Stimulated activated CD4-positive, alpha-beta T cell treated with anti-CD3 and anti-CD28 coated beads, Interleukin-1b, Interleukin-23, amount 100 ng/mL, for 48 hours (primary cell): ENCODE results near the gene ILRUN.
A peak's percentile ranks its signal among the peaks of the same experiment; 100 is the strongest.
"Not testable (repeated sequence)": the region's sequence is repeated elsewhere in the genome, so short reads cannot be mapped to it uniquely, and the experiment has no call there.

Experiments
- DNase-seq: peaks from one replicate; pipeline ENCODE4 v3.0.0-alpha.2; 2020

The ILRUN gene

DNA sequence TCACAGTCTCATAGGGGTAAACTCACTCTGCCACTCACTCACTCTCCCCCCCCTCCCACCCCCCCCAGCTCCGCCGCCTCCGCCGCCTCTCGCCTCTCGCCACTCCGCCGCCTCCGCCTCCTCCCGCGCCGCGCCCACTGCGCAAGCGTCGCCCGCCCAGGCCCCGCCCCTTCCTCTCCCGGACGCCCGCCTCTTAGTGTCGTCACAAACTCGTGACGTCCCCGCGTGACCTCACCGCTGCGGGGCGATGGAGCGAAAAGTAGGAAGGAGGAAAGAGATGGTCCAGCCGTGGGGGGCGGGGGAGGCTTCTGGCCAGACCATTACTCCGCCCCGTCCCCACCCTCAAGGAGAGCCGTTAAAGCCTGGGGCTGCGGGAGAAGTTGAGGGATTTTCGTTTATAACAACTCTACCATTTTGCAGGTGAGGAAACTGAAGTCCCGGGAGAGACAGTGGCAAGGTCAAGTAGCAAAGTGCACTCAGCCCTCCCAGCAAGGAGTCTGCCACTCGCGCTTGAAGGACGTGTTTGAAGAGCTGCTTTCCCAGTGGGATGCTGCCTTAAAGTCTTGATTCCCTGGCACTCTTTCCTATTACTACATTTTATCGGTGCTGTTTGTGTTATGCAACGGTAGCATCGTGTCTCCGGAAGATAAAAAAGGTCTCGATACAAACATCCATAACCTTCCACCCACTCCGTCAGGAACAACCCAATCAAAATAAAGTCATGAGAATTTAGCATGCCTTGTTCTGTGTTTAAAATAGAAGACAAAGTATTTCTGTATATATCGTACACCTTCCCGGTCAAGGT lies at the start of gene ILRUN:
ILRUN (minus strand) TSS at position 29 of the 805 bp plus-strand sequence. CDS start 164 bp downstream, outside the sequence.
- peak; percentile 95 for DNase-seq

DNA sequence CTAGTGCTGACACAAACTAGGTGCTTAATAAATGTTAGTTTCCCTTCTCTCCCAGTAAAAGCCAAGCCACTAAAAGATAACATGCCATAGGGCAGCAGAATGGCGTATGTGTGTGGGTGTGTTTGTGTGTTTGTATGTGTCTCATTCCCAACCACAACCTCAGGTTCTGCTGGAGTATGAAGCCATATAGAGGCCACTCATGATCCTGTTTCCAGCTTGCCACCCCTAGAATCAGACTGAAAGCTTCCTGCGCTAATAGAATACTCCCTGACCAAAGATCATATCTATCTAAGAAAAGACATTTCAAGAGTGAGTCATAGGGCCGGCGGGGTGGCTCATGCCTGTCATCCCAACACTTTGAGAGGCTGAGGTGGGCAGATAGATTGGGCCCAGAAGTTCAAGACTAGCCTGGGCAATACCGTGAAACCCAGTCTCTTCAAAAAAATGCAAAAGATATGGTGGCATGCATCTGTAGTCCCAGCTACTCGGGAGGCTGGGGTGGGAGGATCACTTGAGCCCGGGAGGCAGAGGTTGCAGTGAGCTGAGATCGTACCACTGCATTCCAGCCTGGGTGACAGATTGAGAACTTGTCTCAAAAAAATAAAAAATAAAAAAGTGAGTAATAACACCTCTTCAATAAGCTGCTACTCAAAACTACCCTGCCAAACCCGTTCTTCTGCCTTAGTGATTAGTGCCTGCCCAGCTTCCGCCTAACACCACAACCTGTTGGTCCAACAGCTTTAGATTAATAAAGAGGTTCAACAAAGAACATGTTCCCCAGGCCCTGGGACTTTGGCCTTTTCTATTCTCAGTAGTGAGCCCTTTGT lies 48.9 kb upstream of the ILRUN start:
- no peak for DNase-seq

DNA sequence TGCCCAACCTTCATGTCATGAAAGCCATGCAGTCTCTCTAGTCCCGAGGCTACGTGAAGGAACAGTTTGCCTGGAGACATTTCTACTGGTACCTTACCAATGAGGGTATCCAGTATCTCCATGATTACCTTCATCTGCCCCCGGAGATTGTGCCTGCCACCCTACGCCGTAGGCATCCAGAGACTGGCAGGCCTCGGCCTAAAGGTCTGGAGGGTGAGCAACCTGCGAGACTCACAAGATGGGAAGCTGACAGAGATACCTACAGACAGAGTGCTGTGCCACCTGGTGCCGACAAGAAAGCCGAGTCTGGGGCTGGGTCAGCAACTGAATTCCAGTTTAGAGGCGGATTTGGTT lies 47.7 kb upstream of the ILRUN start:
- DNase-seq, result not testable (repeated sequence)

DNA sequence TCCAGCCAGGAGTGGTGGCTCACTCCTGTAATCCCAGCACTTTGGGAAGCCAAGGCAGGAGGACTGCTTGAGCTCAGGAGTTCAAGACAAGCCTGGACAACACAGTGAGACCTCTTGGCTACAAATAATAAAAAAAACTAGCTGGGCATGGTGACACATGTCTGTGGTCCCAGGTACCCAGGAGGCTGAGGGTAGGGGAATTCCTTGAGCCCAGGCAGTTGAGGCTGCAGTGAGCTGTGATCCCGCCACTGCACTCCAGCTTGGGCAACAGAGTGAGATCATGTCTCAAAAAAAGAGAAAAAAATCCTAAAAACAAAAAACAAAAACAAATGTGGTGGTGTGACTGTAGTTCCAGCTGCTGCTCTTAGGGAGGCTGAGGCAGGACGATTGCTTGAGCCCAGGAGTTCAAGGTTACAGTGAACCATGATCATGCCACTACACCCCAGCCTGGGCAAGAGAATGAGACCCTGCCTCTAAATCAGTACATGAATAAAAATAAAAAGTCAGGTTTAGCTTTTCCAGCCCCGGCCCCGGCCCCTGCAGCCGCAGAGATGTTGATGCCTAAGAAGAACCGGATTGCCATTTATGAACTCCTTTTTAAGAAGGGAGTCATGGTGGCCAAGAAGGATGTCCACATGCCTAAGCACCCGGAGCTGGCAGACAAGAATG lies 47.2 kb upstream of the ILRUN start:
- no peak for DNase-seq

DNA sequence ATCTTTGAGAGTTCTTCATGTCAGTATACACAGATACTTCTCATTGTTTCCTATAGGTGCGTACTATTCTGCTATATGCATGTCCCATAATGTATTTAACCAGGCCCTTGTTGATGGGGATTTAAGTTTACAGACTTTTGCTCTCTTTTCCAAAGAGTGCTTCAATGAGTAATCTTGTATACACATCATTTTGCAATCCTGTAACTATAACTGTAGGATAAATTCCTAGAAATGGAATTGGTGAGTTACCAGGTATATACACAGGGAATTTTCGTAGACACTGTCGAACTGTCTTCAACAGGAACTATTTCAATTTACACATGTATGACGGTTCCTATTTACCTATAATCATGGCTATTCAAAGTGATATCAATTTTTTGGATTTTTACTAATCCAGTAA lies 45.5 kb upstream of the ILRUN start:
- DNase-seq, result no peak

DNA sequence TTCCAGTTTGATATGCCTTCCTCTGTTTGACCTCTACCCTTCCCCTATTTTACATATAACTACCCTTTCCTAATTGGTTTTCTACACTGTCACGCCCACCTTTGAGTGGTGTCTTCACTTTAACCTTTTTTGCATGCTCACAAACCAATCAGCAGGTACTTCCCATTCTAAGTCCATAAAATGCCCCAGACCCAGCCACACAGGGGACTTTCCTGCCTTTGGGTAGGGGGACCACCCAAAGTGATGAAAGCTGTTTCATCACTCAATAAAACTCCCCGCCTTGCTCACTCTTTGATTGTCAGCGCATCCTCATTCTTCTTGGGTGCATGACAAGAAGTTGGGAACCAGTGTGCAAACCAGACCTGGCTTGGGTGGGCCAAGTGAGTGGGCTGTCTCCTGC lies 40.3 kb upstream of the ILRUN start:
- DNase-seq, result no peak

DNA sequence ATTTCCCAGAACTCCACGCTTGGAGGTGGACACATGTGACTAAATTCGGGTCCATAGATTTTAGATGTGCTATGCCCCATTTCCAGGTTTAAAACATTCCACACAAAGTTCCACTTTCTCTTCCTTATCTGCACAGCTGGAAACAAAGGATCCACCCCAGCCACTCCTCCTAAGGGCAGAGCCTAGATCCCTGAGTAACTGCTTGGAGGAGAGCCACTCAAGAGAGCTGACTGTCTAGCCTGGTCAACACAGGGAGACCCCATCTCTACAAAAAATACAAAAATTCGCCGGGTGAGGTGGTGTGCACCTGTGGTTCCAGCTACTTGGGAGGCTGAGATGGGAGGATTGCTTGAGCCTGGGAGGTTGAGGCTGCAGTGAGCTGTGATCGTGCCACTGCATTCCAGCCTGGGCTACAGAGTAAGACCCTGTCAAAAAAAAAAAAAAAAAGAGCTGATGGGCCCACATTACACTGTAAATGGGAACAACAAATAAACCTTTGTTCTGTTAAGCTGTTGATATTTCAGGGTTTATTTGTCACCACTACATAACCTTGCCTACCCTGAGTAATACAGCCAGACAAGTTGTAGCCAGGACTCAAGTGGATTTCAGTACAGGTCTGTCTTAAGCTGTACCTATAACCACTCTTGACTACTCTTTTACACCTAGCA lies 35.0 kb upstream of the ILRUN start:
- no peak for DNase-seq

DNA sequence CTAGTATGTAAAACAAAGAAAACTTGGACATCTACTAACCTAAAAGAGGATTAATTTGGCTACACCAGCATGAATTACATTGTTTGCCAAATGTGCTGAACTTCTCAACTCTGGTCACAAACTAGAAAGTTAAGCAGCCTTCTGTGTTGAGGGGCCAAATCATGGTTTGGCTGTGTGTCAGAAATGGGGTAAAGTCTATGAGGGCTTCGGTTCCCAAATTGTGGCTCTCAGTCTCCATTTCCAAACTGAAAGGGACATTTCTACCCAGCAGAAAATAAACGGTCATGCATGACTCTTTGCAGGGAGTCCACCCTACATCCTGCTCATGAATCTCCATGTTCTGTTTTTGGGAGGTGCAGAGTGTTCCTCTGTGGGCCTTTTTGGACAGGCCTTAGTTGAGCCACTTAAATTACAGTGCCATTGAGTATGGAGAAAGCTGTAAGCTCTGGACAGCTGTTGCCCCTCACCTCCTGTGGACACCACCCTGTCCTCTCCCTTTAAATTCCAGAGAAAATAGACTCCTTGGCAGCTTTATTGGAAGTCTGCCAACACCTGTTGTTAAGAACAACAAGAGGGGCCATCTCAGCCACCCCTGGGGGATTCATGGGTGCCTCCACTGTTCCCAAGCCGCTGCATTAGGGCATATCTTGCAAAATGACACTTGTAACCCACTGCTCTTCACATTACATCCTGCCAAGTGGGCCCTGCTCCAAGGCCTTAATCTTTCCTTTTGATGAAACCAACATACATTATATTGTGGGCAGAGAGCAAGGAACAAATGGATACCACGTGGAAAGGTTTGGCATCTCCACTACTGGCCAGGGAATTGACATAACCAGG lies 33.3 kb upstream of the ILRUN start:
- no peak for DNase-seq

DNA sequence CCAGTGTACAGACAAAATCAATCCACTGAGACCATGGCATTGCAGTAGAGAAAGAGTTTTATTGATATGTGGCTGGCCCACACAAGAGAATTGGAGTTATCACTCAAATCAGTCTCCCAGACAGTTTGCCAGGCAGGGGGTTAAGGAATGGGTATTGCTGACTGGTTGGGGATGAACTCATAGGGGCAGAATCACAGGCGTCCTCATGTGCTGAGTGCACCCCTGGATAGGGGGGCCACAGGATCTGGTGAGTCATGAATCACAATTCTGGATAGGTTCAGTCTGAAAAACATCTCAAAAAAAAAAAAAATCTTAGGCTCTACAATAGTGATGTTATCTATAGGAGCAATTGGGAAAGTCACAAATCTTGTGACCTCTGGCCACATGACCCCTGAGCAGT lies 29.5 kb upstream of the ILRUN start:
- DNase-seq, result no peak

DNA sequence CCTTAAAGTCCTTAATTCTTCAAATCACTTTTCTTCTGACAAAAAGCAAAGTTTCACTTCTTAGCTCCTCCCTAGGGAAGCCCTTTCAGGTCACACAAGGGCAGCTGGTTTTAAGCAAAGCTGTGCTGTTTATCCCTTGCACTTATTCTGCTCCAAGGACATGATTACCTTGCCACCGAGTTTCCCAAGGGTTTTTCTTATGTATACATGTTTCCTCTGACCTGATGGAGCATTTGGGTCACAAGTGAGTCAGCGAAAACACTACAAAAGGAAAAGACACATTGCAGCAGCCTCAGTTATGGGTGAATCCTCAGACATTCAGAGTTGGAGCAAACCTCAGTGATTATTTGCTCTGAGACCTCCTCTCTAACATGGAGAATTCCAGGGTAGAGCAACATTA lies 26.6 kb upstream of the ILRUN start:
- no peak for DNase-seq

DNA sequence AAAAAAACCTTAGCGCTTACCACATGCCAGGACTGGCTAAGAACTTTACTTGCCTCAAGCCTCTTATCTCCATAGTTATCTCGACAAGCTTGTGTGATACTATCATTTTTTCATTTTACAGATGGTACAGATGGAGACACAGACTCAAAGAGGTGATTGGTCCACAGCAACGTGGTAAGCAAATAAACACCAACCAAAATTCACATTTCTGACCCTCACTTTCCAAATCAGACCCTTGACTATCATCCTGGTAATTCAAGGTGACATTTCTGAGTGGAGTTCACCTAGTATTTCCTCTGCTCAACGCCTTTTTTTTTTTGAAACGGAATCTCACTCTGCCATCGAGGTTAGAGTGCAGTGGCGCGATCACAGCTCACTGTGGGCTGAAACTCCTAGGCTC lies 25.9 kb upstream of the ILRUN start:
- DNase-seq, result no peak

DNA sequence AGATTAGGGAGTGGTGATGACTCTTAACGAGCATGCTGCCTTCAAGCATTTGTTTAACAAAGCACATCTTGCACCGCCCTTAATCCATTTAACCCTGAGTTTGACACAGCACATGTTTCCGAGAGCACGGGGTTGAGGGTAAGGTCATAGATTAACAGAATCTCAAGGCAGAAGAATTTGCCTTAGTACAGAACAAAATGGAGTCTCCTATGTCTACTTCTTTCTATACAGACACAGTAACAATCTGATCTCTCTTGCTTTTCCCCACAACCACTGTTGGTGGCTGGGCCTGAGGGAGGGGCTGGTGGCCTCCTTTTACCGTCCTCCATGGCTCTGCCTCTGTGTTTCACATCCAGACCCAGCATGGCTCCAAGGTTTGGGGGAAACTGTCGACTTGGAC lies 23.6 kb upstream of the ILRUN start:
- DNase-seq, result not testable (repeated sequence)

DNA sequence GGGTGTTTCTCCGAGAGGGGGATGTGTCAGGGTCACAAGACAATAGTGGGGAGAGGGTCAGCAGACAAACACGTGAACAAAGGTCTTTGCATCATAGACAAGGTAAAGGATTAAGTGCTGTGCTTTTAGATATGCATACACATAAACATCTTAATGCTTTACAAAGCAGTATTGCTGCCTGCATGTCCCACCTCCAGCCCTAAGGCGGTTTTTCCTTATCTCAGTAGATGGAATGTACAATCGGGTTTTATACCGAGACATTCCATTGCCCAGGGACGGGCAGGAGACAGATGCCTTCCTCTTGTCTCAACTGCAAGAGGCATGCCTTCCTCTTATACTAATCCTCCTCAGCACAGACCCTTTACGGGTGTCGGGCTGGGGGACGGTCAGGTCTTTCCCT lies 23.1 kb upstream of the ILRUN start:
- not testable (repeated sequence) for DNase-seq

DNA sequence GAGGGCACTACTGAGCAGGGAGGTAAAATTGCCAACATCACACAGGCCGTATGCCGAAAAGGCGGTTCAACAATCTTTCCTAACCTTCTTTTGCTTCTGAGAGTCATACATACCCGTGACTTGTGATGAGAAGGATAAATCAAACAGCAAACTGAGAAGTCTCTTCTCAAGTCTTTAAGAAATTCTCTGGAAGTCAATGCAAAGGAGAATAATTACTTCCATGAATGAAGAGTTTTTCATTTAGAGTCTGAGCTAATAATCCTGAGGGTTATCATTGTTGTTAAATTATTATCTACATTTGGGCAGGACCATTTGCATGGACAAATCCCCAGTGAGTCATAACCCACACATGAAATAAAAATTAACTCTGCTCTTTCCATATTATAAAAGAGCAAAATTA lies 22.4 kb upstream of the ILRUN start:
- DNase-seq, result no peak

DNA sequence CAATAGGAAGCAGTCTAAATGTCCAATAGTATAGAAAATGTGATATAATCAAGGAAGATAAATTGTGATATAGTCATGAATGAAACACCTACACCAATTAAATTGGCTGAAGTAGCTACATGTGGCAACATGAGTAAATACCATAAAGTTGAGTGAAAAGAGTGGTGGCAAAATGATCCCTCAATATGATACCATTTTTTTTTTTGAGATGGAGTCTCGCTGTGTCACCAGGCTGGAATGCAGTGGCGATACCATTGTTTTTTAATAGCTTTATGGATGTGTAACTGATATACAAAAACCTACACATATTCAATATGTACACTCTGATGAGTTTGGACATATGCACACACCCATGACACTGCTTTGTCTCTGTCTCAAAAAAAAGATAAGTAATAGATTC lies 20.9 kb upstream of the ILRUN start:
- no peak for DNase-seq

DNA sequence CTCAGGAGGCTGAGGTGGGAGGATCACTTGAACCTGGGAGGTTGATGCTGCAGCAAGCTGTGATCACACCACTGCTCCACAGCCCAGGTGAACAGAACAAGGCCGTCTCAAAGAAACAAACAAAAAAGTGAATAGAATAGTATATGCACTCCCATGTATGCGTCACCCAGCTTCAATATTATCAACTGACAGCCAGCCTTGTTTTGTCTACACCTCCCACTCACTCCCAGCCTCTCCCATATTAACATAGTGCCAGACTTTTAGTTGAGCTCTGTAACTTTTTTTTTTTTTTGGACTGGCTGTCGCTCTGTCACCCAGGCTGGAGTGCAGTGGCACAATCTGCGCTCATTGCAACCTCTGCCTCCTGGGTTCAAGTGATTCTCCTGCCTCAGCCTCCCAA lies 18.1 kb upstream of the ILRUN start:
- DNase-seq, result no peak

DNA sequence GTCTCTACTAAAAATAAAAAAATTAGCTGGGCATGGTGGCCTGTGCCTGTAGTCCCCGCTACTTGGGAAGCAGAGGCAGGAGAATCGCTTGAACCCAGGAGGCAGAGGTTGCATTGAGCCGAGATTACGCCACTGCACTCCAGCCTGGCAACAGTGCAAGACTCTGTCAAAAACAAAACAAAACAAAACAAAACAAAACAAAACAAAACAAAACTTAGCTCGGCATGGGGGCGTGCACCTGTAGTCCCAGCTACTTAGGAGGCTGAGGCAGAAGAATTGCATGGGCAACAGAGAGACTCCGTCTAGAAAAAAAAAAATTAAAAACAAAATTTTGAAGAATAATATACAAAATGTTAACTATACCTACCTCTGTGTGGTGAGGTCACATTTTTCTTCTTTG lies 16.3 kb upstream of the ILRUN start:
- DNase-seq, result not testable (repeated sequence)

DNA sequence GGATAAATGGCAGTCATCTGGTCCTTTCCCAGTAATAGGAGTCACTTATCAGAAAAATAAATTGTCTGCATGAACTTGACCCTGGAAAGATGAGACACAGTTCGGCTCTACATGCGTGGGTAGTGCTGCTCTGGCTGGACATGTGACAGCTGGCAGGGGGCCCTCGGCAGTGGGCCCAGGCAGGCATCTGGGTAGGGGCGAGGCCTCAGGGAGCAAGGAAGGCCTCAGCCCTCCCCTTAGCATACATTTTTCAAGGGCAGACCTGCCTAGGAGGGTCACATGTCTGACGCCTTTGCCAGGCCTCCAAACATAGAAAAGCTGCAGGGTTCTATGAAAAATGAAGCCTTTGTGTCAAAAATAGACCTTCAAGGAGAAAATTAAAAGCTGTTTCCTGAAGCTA lies 12.8 kb upstream of the ILRUN start:
- DNase-seq, result no peak

DNA sequence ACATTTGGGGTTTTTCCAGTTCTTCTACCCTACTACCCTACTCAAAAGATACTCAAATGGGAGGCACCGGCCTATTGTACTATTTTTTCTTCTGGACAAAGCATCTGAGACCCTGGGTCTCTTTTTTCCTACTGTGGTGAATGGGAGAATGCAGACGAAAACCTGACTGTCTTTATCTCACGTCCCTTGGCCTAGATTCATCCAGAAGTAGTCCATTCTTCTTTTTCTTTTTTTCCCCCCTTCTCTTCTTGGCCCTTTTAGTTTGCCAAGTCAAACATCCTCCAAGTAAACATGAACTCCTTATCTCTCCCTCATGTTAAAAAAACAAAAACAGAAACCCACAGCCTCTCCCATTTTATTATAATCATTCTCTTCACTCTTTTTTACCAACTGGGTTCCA lies 8.7 kb upstream of the ILRUN start:
- DNase-seq, result no peak

DNA sequence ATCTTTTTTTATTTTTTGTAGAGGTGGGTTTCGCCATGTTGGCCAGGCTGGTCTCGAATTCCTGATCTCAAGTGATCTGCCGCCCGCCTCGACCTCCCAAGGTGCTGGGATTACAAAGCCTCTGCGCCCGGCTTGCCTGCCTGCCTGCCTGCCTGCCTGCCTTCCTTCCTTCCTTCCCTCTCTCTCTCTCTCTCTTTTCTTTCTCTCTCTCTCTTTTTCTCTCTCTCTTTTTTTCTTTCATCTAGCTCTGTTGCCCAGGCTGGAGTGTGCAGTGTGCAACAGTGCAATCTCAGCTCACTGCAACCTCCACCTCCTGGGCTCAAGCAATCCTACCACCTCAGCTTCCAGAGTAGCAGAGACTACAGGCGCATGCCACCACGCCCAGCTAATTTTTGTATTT lies 4.6 kb upstream of the ILRUN start:
- no peak for DNase-seq

DNA sequence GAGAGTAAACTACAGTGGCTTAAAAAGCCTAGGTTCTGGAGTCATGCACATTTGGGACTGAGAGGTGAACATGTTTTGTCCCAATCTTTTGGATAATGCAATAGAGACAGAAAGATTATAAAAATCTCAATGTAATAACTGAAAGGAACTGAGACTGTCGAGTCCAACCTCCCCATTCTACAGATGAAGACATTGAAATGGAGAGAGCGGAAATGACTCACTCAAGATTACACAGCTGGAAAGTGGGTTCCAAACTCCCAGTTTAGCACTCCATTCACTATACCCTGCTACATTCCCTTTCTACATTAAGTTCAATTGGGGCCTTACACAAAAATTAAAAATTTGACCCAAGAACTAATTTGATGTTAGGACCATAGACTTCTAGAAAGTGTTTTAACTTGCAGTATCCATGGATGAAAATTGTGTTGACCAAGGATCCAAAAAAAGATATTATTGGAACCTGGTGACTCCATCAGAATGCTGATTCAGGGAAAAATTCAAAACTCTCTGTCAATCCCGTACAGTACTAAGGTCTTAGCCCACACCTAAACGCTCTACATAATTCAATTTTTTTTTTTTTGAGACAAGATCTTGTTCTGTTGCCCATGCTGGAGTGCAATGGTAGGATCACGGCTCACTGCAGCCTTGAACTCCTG lies 1.5 kb upstream of the ILRUN start:
- no peak for DNase-seq

DNA sequence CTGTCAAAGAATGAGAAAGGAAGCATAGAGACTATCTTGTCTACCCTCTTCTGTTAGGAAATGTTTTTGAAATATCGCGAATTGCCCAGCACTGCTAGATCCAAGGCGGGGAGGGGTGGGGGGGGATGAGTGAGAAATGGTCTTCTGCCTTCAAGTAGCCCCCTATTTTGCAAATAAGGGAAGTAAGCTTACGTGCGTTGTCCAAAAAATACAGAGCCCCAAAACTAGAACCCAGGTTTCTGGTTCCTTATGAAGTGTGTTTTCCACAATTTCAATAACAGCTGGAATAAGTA lies 923 bp upstream of the ILRUN start:
- DNase-seq, result no peak
